Hepatocyte (in vitro differentiated cells): ENCODE results near the gene ADAMTS7.

Source experiments
- CTCF ChIP-seq: fragments of 200-600 bp; sonication (generic); IDR thresholded peaks from 2 replicates; pipeline ENCODE4 v1.5.1; 2016; ENCODE audit warnings: antibody characterized with exemption, mild to moderate bottlenecking; ENCODE audit not compliant: poor library complexity
- EZH2 ChIP-seq: fragments of 200-600 bp; sonication (generic); IDR thresholded peaks from 2 replicates; pipeline ENCODE4 v1.6.1; 2016; ENCODE audit warnings: antibody characterized with exemption, mild to moderate bottlenecking, borderline replicate concordance
- EZH2phosphoT487 ChIP-seq: fragments of 200-600 bp; sonication (generic); IDR thresholded peaks from one replicate; pipeline ENCODE4 v1.6.1; 2018; ENCODE audit warnings: antibody characterized with exemption, mild to moderate bottlenecking, low read depth, moderate library complexity; ENCODE audit not compliant: unreplicated experiment, severe bottlenecking

- TF ChIP-seq CTCF (no peak), EZH2 (no peak), EZH2phosphoT487 (no peak)
These were observed 25.9 kb upstream of the ADAMTS7 start for GRCh38 chr15:78837131-78837530.
